K562 (cell line): ENCODE data around the gene CCL19.

Experiments used
- ATF3 ChIP-seq, 2 experiments: fragments of 450-650 bp in 1 of 2; sonication (generic) in 1 of 2; formaldehyde crosslinking in 1 of 2; IDR thresholded peaks in 1 of 2; conservative IDR thresholded peaks in 1 of 2; 2 replicates each; pipeline versions ENCODE4 v1.6.1 to v1.8.1; 2016 to 2023; ENCODE audit warnings: mild to moderate bottlenecking in 2 of 2, moderate library complexity in 2 of 2, inconsistent platforms in 1 of 2, missing genetic modification reagents in 1 of 2
- CREM ChIP-seq: IDR thresholded peaks from 2 replicates; pipeline ENCODE4 v1.6.1; 2014; ENCODE audit warnings: antibody characterized with exemption, low read depth
- CTCF ChIP-seq, 3 experiments: IDR thresholded peaks in 2 of 3; conservative IDR thresholded peaks in 1 of 3; 2 replicates each; pipeline ENCODE4 v1.5.1; 2011 to 2012; ENCODE audit warnings: low read length in 3 of 3, mild to moderate bottlenecking in 3 of 3, control low read depth in 2 of 3, improper control_type of control experiment in 1 of 3, inconsistent platforms in 1 of 3, low read depth in 1 of 3, mixed read lengths in 1 of 3, moderate library complexity in 1 of 3; ENCODE audit not compliant: insufficient read depth in 2 of 3
- FIP1L1 ChIP-seq: fragments of 200-400 bp; formaldehyde crosslinking; IDR thresholded peaks from 2 replicates; pipeline ENCODE4 v1.6.1; 2018; ENCODE audit warnings: mild to moderate bottlenecking, low read depth, low read length; ENCODE audit not compliant: poor library complexity, severe bottlenecking
- HDAC3 ChIP-seq: fragments of 450-650 bp; IDR thresholded peaks from 2 replicates; pipeline ENCODE4 v1.6.1; 2018; ENCODE audit warnings: borderline replicate concordance, mild to moderate bottlenecking, moderate library complexity; ENCODE audit not compliant: partially characterized antibody
- HOMEZ ChIP-seq: fragments of 250-450 bp; sonication (Bioruptor Pico); IDR thresholded peaks from 2 replicates; pipeline ENCODE4 v1.4.0; 2020; ENCODE audit warnings: mild to moderate bottlenecking, moderate library complexity
- JUN ChIP-seq, 2 experiments: sonication (generic) in 1 of 2; formaldehyde crosslinking in 1 of 2; IDR thresholded peaks; 2 replicates each; pipeline versions ENCODE4 v1.6.1 to v1.8.0; 2012 to 2022; ENCODE audit warnings: borderline replicate concordance in 2 of 2, mild to moderate bottlenecking in 2 of 2, improper control_type of control experiment in 1 of 2, low read depth in 1 of 2, low read length in 1 of 2, missing genetic modification reagents in 1 of 2
- NFRKB ChIP-seq: fragments of 450-650 bp; IDR thresholded peaks from 2 replicates; pipeline ENCODE4 v1.6.1; 2016; ENCODE audit warnings: low read depth
- SIX5 ChIP-seq, 2 experiments: IDR thresholded peaks; 2 replicates each; pipeline ENCODE4 v1.6.1; 2011; ENCODE audit warnings: low read length in 2 of 2, borderline replicate concordance in 1 of 2, low read depth in 1 of 2, mild to moderate bottlenecking in 1 of 2, moderate library complexity in 1 of 2; ENCODE audit not compliant: insufficient read depth in 1 of 2
- TGIF2 ChIP-seq: sonication (generic); formaldehyde crosslinking; IDR thresholded peaks from 2 replicates; pipeline ENCODE4 v1.8.1; 2022; ENCODE audit warnings: mild to moderate bottlenecking, missing genetic modification reagents, moderate library complexity
- YY1 ChIP-seq, 3 experiments: IDR thresholded peaks; 2 replicates each; pipeline ENCODE4 v1.6.1; 2011; ENCODE audit warnings: low read length in 2 of 3, mild to moderate bottlenecking in 2 of 3, moderate library complexity in 2 of 3, borderline replicate concordance in 1 of 3, control low read depth in 1 of 3, low read depth in 1 of 3; ENCODE audit not compliant: insufficient read depth in 3 of 3, insufficient replicate concordance in 2 of 3, control insufficient read depth in 1 of 3, insufficient read length in 1 of 3; ENCODE audit errors: extremely low read depth in 1 of 3
- ZNF561 ChIP-seq: fragments of 450-650 bp; formaldehyde crosslinking; conservative IDR thresholded peaks from 2 replicates; pipeline ENCODE4 v1.4.0; 2020; ENCODE audit warnings: mild to moderate bottlenecking, moderate library complexity

DNA sequence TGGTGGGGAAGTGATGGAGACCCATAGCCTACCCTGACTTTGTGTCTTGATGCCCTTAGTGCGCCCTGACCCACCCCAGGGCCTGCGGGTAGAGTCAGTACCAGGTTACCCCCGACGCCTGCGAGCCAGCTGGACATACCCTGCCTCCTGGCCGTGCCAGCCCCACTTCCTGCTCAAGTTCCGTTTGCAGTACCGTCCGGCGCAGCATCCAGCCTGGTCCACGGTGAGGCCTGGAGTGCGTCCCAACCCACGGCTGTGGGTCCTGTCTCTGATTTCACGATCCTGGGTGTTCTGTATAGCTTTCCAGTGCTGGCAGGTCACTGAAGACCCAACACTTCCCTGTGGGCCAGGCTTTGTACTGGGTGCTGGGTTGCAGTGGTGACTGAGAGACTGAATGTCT lies 32.6 kb downstream of the CCL19 start:
- TF ChIP-seq YY1 (IDR thresholded peaks at IDR 0.05; ENCODE audit: borderline replicate concordance in 1 of 3, control insufficient read depth in 1 of 3, extremely low read depth in 1 of 3, insufficient read depth in 3 of 3, insufficient read length in 1 of 3, insufficient replicate concordance in 2 of 3, low read depth in 1 of 3, low read length in 2 of 3) (no peak), CREM (no peak), SIX5 (IDR thresholded peaks at IDR 0.05; ENCODE audit: borderline replicate concordance in 1 of 2, insufficient read depth in 1 of 2, low read depth in 1 of 2, low read length in 2 of 2) (no peak), NFRKB (no peak), CTCF (IDR thresholded peaks at IDR 0.05 in 2 of 3, conservative IDR thresholded peaks at IDR 0.05 in 1 of 3; ENCODE audit: insufficient read depth in 2 of 3, low read depth in 1 of 3, low read length in 3 of 3) (no peak), ZNF561 (CRISPR knock-in tag) (no peak), FIP1L1 (no peak), HDAC3 (no peak), HOMEZ (CRISPR knock-in tag) (no peak), TGIF2 (CRISPR knock-in tag) (no peak), JUN (IDR thresholded peaks at IDR 0.05; ENCODE audit: borderline replicate concordance, low read depth, low read length) (no peak), JUN (CRISPR knock-in tag; IDR thresholded peaks at IDR 0.05; ENCODE audit: borderline replicate concordance) (no peak), ATF3 (IDR thresholded peaks at IDR 0.05) (no peak), ATF3 (CRISPR knock-in tag; conservative IDR thresholded peaks at IDR 0.05) (no peak)
